ENCODE measurements around the gene SMIM23.

DNA sequence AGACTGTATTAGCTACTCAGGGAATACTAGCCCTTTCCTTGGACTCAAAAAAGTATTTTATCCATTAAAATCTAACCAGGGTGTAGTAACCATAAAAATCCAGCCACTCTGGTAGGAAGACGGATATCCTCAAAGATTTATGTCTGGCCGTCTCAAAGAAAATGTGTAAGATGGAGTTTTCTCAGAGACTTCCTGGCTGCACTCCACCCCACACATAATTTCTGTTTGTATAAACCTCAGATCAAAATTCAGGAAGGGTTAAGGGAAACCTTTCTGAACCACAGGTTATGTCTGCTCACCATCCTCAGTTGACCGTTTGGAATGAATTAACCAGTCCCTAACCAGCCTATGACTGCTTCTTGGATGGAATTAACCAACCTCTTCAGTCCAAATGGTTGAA lies 13.8 kb upstream of the SMIM23 start:
- no peak for TF ChIP-seq SP1 (IDR thresholded peaks at IDR 0.05)
- no peak for TF ChIP-seq SUZ12 (IDR thresholded peaks at IDR 0.05)
- TF ChIP-seq ARNT (IDR thresholded peaks at IDR 0.05), result no peak
- TF ChIP-seq BHLHE40 (IDR thresholded peaks at IDR 0.05; ENCODE audit: borderline replicate concordance), result no peak
- no peak for TF ChIP-seq FOXM1 (IDR thresholded peaks at IDR 0.05; ENCODE audit: borderline replicate concordance)

Measured in HEK293T (cell line).